Trophoblast cell (in vitro differentiated cells and primary cell): ENCODE results near the gene PHAF1.

Experiments
- DNase-seq, 2 donors: peaks; one replicate each; pipeline ENCODE4 v3.0.0-alpha.2; 2016
- H2AFZ ChIP-seq: 2 replicates; pipeline ENCODE4 v1.6.1; 2013; ENCODE audit warnings: low read length, moderate library complexity, mild to moderate bottlenecking; ENCODE audit not compliant: insufficient read depth, poor library complexity
- H2AK5ac ChIP-seq: 2 replicates; pipeline ENCODE4 v1.6.1; 2013; ENCODE audit warnings: mild to moderate bottlenecking, low read length
- H2BK120ac ChIP-seq: 2 replicates; pipeline ENCODE4 v1.6.1; 2013; ENCODE audit warnings: low read length, mild to moderate bottlenecking, moderate library complexity; ENCODE audit not compliant: insufficient read depth, poor library complexity
- H2BK12ac ChIP-seq: 2 replicates; pipeline ENCODE4 v1.6.1; 2013; ENCODE audit warnings: mild to moderate bottlenecking, low read length, moderate library complexity
- H2BK5ac ChIP-seq: 2 replicates; pipeline ENCODE4 v1.6.1; 2013; ENCODE audit warnings: low read length, low read depth, moderate library complexity, mild to moderate bottlenecking; ENCODE audit not compliant: poor library complexity
- H3K14ac ChIP-seq: 2 replicates; pipeline ENCODE4 v1.6.1; 2013; ENCODE audit warnings: mild to moderate bottlenecking, low read length
- H3K18ac ChIP-seq: 2 replicates; pipeline ENCODE4 v1.6.1; 2013; ENCODE audit warnings: mild to moderate bottlenecking, low read length
- H3K23ac ChIP-seq: 2 replicates; pipeline ENCODE4 v1.6.1; 2013; ENCODE audit warnings: low read length
- H3K27ac ChIP-seq: 2 replicates; pipeline ENCODE4 v1.5.1; 2013; ENCODE audit warnings: low read depth, mild to moderate bottlenecking, inconsistent platforms, low read length, moderate library complexity
- H3K27me3 ChIP-seq: 2 replicates; pipeline ENCODE4 v1.6.1; 2013; ENCODE audit warnings: inconsistent platforms, mild to moderate bottlenecking, low read length, moderate library complexity; ENCODE audit not compliant: insufficient read depth
- H3K36me3 ChIP-seq, 2 experiments: 1 replicate in 1 of 2; 2 replicates in 1 of 2; pipeline ENCODE4 v1.6.1; 2013; ENCODE audit warnings: low read length in 2 of 2, mild to moderate bottlenecking in 2 of 2, moderate library complexity in 1 of 2; ENCODE audit not compliant: insufficient read depth in 2 of 2, control insufficient read depth in 1 of 2
- H3K4ac ChIP-seq: 2 replicates; pipeline ENCODE4 v1.6.1; 2013; ENCODE audit warnings: low read depth, mild to moderate bottlenecking, low read length, moderate library complexity
- H3K4me1 ChIP-seq, 2 experiments: 1 replicate in 1 of 2; 2 replicates in 1 of 2; pipeline ENCODE4 v1.6.1; 2013; ENCODE audit warnings: low read length in 2 of 2, mild to moderate bottlenecking in 2 of 2, moderate library complexity in 1 of 2; ENCODE audit not compliant: insufficient read depth in 2 of 2, control insufficient read depth in 1 of 2
- H3K4me2 ChIP-seq: 2 replicates; pipeline ENCODE4 v1.6.1; 2013; ENCODE audit warnings: inconsistent platforms, mild to moderate bottlenecking, low read length, moderate library complexity
- H3K4me3 ChIP-seq: 2 replicates; pipeline ENCODE4 v1.5.1; 2013; ENCODE audit warnings: mild to moderate bottlenecking, low read depth, low read length, inconsistent platforms
- H3K79me1 ChIP-seq: one replicate; pipeline ENCODE4 v1.6.1; 2013; ENCODE audit warnings: low read length
- H3K79me2 ChIP-seq: 2 replicates; pipeline ENCODE4 v1.6.1; 2013; ENCODE audit warnings: low read length, mild to moderate bottlenecking; ENCODE audit not compliant: control insufficient read depth, insufficient read depth, poor library complexity
- H3K9ac ChIP-seq: 2 replicates; pipeline ENCODE4 v1.6.1; 2013; ENCODE audit warnings: mild to moderate bottlenecking, low read length
- H3K9me3 ChIP-seq: 2 replicates; pipeline ENCODE4 v1.6.1; 2013; ENCODE audit warnings: low read depth, mild to moderate bottlenecking, control low read depth, inconsistent platforms, low read length; ENCODE audit not compliant: insufficient read depth
- H4K12ac ChIP-seq: 2 replicates; pipeline ENCODE4 v1.6.1; 2013; ENCODE audit warnings: low read depth, mild to moderate bottlenecking, low read length, moderate library complexity
- H4K8ac ChIP-seq: 2 replicates; pipeline ENCODE4 v1.6.1; 2013; ENCODE audit warnings: low read depth, mild to moderate bottlenecking, low read length, moderate library complexity
- H4K91ac ChIP-seq: one replicate; pipeline ENCODE4 v1.6.1; 2013; ENCODE audit warnings: low read depth, mild to moderate bottlenecking, low read length, moderate library complexity
- WGBS: extraction: QIAGEN DNeasy Blood & Tissue Kit; methylation state at CpG from one replicate; pipeline ENCODE4 v1.1.7; 2013; ENCODE audit warnings: missing lambda C conversion rate; ENCODE audit not compliant: insufficient read length, insufficient coverage; ENCODE audit errors: extremely low coverage; 5-methylcytosine and 5-hydroxymethylcytosine counted together

PHAF1 gene

DNA sequence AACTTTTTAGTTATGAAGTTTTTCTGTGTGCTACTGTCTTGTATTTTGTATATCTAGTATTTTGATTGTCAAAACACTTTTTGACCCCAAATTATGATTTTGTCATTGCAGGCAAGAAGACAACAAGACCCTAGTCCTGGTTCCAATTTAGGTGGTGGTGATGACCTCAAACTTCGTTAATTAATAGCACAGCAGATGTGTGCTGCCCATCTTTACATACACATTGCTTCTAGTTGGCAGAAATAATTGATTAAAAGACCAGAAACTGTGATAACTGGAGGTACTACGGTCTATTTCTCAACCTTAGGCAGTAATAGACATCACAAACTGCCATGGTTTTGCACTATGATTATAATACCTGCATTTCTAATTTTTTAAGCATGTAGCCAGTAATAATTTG is 11.1 kb upstream of the PHAF1 start:
- Histone ChIP-seq H2AFZ (no peak overlapping the region), H3K14ac (no peak overlapping the region), H3K79me1 (no peaks in the 10 kb centered on the region), H2AK5ac (no peak overlapping the region), H3K18ac (no peak overlapping the region), H3K4me3 (no peak overlapping the region), H3K79me2 (no peaks in the 10 kb centered on the region), H3K4ac (no peak overlapping the region), H4K8ac (no peak overlapping the region), H3K9ac (no peak overlapping the region), H3K23ac (no peak overlapping the region), H4K91ac (no peak overlapping the region), H3K27ac (no peak overlapping the region), H3K9me3 (no peaks in the 10 kb centered on the region), H4K12ac (no peak overlapping the region), H2BK12ac (no peak overlapping the region), H3K36me3 (peaks cover 0 to 13% of the 10 kb centered on the region in 2 experiments), H2BK120ac (no peak overlapping the region), H3K4me2 (no peak overlapping the region), H2BK5ac (no peak overlapping the region), H3K4me1 (no peaks in the 10 kb centered on the region), H3K27me3 (no peaks in the 10 kb centered on the region)
- no CpG with 5 or more reads among the region's 2 CpGs for WGBS
- DNase-seq = no peak

DNA sequence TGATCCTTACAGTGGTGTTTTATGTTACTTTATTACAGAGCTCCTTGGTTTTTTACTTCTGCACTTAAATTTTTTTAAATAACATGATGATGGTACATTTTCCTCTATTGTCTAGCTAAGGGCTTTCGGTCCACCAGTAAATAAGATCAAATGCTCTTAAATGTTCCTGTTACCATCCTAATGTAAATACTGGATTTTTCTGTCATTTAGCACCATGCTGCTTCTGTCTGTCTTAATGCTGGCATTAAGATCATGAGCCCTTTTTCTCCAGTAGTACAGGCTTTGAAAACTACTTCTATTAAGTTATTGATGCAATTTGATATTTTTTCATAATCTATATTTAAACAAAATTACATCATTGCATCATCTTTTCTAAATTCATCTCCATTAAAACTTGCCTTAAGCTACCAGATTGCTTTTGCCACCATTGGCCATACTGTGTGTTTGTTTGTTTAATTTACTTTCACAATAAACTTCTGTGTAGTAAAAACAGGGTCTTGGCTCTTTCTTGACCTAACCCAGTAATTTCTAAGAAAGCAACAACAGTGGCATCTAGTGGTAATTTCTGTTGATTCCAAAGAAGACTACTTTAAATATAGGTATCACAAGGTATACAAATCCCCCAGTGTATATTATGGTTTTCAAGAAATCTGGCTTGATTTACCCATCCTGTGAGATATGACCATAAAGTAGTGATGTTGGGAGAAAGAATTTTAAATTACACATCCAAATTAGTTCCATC is 9.0 kb upstream of the PHAF1 start:
- no peak overlapping the region for H2AFZ ChIP-seq
- H3K23ac ChIP-seq = no peak overlapping the region
- H3K4ac ChIP-seq = no peak overlapping the region
- no peak overlapping the region for H2BK12ac ChIP-seq
- H3K18ac ChIP-seq = no peak overlapping the region
- no peaks in the 10 kb centered on the region for H3K9me3 ChIP-seq
- H3K4me2 ChIP-seq = no peak overlapping the region
- no peak overlapping the region for H2BK120ac ChIP-seq
- WGBS = no CpG with 5 or more reads among the region's 1 CpG
- H4K12ac ChIP-seq = no peak overlapping the region
- H3K4me1 ChIP-seq = no peaks in the 10 kb centered on the region
- H3K9ac ChIP-seq = no peak overlapping the region
- no peaks in the 10 kb centered on the region for H3K27me3 ChIP-seq
- H3K79me2 ChIP-seq = no peaks in the 10 kb centered on the region
- no peak overlapping the region for H4K8ac ChIP-seq
- H2AK5ac ChIP-seq = no peak overlapping the region
- no peak overlapping the region for H3K4me3 ChIP-seq
- DNase-seq = peak in 1 of 2 donors; percentile 70
- H3K14ac ChIP-seq = no peak overlapping the region
- H4K91ac ChIP-seq = no peak overlapping the region
- no peak overlapping the region for H3K27ac ChIP-seq
- H2BK5ac ChIP-seq = no peak overlapping the region
- peaks cover 0 to 8% of the 10 kb centered on the region in 2 experiments for H3K36me3 ChIP-seq
- no peaks in the 10 kb centered on the region for H3K79me1 ChIP-seq

DNA sequence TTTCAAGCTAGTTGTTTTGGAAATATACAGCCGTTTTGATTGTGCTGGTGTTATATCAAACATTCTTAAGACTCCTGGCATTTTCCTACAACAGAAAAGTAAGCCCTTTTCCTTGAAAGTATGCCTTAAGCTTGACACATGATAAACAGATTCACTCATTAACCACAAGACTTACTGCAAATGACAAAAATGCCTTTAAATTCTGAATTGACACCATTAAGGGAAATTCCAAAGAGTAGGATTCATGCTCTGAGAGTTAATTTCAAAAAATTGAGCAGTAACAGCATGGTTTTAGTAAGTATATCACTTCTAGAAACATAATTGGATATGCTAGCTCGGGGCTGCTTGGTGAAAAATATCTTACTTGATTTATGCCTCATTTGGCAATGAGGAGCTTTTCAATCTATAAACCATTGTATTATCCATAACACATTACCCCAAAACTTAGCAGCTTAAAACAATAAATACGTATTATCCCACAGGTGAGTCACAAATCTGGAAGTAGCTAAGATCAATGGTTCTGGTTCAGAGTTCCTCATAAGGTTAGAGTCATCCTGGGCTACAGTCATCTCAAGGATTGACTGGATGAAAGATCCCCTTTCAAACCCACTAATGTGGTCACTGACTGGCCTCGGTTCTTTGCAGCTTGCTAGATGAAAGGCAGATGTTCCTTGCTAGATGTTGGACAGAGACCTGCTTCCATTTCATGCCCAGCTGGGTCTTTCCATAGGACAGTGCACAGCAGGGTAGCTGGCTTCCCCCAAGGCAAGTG is 8.2 kb upstream of the PHAF1 start:
- H2AFZ ChIP-seq = no peak overlapping the region
- H3K79me2 ChIP-seq = no peaks in the 10 kb centered on the region
- H4K8ac ChIP-seq = no peak overlapping the region
- no peak overlapping the region for H3K9ac ChIP-seq
- H3K9me3 ChIP-seq = no peaks in the 10 kb centered on the region
- no peak overlapping the region for H3K18ac ChIP-seq
- no peak overlapping the region for H2BK120ac ChIP-seq
- H2BK5ac ChIP-seq = no peak overlapping the region
- no peak overlapping the region for H3K27ac ChIP-seq
- WGBS = no CpG with 5 or more reads among the region's 4 CpGs
- H3K4ac ChIP-seq = no peak overlapping the region
- H3K27me3 ChIP-seq = no peaks in the 10 kb centered on the region
- H3K14ac ChIP-seq = no peak overlapping the region
- H3K36me3 ChIP-seq = peaks cover 0 to 8% of the 10 kb centered on the region in 2 experiments
- H3K79me1 ChIP-seq = no peaks in the 10 kb centered on the region
- H3K4me3 ChIP-seq = no peak overlapping the region
- no peak overlapping the region for H2BK12ac ChIP-seq
- no peak overlapping the region for H4K91ac ChIP-seq
- H4K12ac ChIP-seq = no peak overlapping the region
- H3K4me2 ChIP-seq = no peak overlapping the region
- H2AK5ac ChIP-seq = no peak overlapping the region
- DNase-seq = no peak
- no peaks in the 10 kb centered on the region for H3K4me1 ChIP-seq
- no peak overlapping the region for H3K23ac ChIP-seq

DNA sequence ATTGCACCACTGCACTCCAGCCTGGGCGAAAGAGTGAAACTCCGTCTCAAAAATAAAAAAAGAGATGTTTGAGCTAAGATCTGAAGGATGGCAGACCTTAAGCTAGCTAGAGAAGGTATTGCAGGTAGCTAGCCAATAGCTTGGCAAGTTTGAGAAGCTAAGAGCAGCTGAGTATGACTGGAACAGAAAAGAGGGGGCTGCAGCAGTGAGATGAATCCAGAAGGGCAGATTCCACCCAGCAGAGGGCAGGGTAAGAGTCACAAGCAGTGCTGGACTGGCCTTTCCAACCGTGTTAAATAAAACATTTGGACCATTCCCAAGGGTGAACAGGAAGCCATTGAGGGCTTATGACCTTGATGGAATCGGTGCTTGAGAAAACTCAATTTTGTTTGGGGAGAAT is 5.7 kb upstream of the PHAF1 start:
- Histone ChIP-seq H3K36me3 (peaks cover 0 to 2% of the 10 kb centered on the region in 2 experiments), H4K8ac (no peak overlapping the region), H3K79me1 (peaks cover 1% of the 10 kb centered on the region), H3K18ac (no peak overlapping the region), H2BK5ac (no peak overlapping the region), H3K9me3 (no peaks in the 10 kb centered on the region), H2BK12ac (no peak overlapping the region), H3K9ac (no peak overlapping the region), H2BK120ac (no peak overlapping the region), H3K27me3 (no peaks in the 10 kb centered on the region), H3K14ac (no peak overlapping the region), H3K4ac (no peak overlapping the region), H2AK5ac (no peak overlapping the region), H2AFZ (no peak overlapping the region), H3K4me2 (no peak overlapping the region), H3K4me3 (no peak overlapping the region), H4K12ac (no peak overlapping the region), H3K27ac (no peak overlapping the region), H3K4me1 (peaks cover 3% of the 10 kb centered on the region in 2 experiments), H3K79me2 (peaks cover under 1% of the 10 kb centered on the region), H4K91ac (no peak overlapping the region), H3K23ac (no peak overlapping the region)
- peak; percentile 65 to 82 for DNase-seq
- WGBS = no CpG with 5 or more reads among the region's 4 CpGs
